Activated naive CD4-positive, alpha-beta T cell treated with anti-CD3 and anti-CD28 coated beads, Interleukin-2, amount 50 U/mL, for 16 hours (primary cell): ENCODE measurements around the gene RECK.

Source experiments
- DNase-seq: peaks from one replicate; pipeline ENCODE4 v3.0.0-alpha.2; 2020

RECK gene

GRCh38 chr9:36163049-36163785 lies 126.5 kb downstream of the RECK start:
- no peak for DNase-seq

DNA sequence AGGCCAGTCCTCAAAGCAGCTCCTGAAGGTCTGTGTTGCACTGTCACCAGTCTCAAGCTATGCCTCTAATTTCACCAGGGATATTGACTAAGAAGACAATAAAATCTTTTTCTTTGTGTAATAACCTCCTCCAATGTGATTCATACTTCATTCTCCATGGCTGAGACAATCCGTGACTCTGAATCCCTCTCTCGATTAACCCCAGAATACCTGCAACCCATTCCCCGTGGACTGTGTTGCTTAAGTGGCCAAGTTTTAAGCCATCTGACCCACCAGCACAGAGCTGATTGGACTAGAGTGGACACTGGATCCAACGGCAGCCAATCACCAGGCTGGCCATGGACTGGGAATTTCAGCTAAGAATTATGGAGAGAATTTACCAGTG lies 127.1 kb downstream of the RECK start:
- DNase-seq = no peak

- no peak for DNase-seq
These were observed 127.7 kb downstream of the RECK start for GRCh38 chr9:36164372-36164771.

GRCh38 chr9:36164989-36165388 lies 128.3 kb downstream of the RECK start:
- DNase-seq = no peak

DNA sequence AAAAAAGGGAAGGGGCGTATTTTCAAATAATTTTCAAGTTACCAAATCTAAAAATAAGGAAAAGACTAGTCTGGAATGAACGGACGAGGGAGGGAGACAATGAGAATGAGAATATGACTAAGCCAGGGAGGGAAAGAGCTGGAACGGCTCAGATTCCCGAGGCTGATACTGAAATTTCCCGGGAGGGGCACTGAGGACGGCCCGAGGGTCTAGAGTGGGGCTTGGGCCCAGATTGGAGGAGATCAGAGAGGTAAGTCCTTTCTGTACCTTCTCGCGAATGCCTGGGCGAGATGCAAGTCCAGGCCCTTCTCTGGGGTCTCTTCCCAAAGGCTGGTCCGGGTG lies 129.1 kb downstream of the RECK start:
- DNase-seq = no peak

DNA sequence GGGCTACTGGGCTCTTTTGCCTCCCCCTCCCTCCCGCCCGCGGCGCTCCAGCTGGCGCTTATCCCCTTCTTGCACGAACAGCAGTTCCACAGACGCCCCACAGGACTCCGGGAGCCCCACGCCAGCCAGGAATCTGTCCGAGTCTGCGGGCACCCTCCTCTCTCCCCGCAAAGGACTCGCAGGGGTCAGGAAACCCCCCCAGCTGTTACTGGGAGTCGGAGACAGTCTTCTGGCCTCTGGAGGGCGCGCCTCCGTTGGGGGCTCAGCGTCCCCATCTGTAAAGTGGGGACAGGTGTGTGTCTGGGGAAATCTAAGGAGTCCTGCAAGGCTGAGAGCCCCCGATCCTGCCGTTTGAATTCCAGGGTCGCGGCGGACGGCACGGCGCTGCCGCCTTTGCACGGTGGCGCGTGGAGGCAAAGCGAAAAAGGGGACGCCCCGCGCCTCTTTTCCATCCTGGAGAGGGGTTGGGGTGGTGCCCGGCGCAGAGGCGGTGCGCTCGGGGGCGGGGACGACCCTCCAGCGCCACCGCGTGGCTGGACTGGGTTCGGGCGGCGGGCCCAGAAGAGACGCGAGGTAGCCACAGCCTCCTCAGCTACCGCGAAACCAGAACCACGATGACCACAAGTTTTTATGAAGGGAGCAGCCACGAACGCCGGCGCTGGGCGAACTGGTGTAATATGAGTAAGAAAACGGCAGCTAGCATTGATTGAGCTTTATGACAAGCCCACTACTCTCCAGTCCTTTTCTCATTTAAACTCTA lies 129.6 kb downstream of the RECK start:
- peak; percentile 80 for DNase-seq

- no peak for DNase-seq
These were observed 132.5 kb downstream of the RECK start, which contains the start of gene CCIN for GRCh38 chr9:36169166-36169565. Gene CCIN, plus strand, starts transcription at chr9:36169388. Its CDS starts 115 bp downstream, at chr9:36169503.

GRCh38 chr9:36169708-36170107 lies 133.0 kb downstream of the RECK start:
- no peak for DNase-seq

- DNase-seq = no peak
These were observed 133.8 kb downstream of the RECK start for GRCh38 chr9:36170531-36170930.

DNA sequence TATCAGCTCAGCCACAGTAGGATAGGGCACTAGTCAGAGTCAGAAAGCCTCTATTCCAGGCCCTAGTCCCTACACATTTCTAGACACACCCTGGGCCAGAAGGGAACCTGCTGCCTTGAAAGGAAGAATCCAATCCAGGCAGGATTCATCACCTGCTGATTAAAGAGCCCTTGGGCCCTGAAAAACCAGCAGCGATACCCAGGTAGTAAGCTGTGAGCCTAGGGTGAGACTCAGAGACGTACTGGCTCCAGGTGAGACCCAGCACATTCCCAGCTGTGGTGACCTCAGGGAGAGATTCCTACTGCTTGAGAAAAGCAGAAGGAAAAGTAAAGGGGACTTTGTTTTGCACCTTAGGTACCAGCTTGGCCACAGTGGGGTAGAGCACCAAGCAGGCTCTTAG lies 137.1 kb downstream of the RECK start:
- no peak for DNase-seq
